ENCODE measurements around the gene PBLD. TPM values are rescaled to one million over a fixed set of nuclear protein-coding genes. Genes with fewer than 3 reads are reported as not detected.
A peak's percentile ranks its signal among the peaks of the same experiment; 100 is the strongest.
"Not testable (repeated sequence)": the region's sequence is repeated elsewhere in the genome, so short reads cannot be mapped to it uniquely, and the experiment has no call there.

Gene PBLD
- polyA plus RNA-seq, 4 donors: 46.7 to 118 (median 79.2) TPM

- peak; percentile 96 to 99 (median 98) for DNase-seq (ENCODE audit: low read depth in 4 of 4, low spot score in 2 of 4)
Observed at GRCh38 chr10:68331455-68332258, 1.1 kb downstream of the PBLD start, which contains the start of gene HNRNPH3. Gene HNRNPH3 (plus strand): TSS chr10:68332064. CDS start chr10:68337222, 5,158 bp downstream.

DNA sequence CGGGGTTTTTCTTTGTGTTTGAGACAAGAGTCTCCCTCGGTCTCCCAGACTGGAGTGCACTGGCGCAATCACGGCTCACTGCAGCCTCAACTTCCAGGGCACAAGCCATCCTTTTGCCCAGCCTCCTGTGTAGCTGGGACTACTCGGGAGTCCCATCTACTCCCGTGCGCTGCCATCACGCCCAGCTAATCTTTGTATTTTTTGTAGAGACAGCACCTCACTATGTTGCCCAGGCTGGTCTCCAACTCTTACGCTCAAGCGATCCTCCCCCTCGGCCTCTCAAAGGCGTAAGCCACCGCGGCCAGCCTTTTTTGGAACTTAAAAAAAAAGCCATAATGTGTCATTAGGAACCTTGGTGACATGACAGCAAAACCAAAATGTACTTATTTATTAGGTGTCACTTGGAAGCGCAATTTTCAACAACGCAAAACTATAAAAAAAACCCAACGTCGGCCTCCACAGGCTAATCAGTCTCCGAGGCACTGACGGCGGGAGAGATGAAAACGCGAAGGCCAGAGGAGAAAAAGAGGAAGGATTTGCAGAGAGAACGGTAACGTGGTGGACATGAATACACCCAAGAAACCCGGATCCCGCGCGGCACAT is 1.8 kb downstream of the PBLD start:
- no peak for DNase-seq (ENCODE audit: low read depth in 4 of 4, low spot score in 2 of 4)

DNA sequence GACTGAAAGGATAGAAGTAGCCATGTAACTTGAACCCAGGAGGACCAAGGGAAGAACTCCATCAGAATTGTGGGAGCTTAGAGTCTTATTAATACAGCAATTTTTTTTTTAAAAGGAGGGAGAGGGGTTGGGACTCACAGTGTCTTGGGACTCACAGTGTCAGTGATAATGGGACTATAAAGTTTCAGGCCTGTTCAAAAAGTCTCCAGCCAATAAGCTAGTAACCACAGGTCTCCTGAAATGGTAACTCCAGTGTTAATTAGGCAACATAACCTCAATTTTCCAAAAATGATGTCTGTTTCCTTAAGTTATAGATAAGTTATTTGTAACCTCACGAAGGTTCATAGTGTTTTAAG is 3.2 kb downstream of the PBLD start:
- no peak for DNase-seq (ENCODE audit: low read depth in 4 of 4, low spot score in 2 of 4)

- no peak for DNase-seq (ENCODE audit: low read depth in 4 of 4, low spot score in 2 of 4)
Observed at GRCh38 chr10:68327889-68328786, 4.6 kb downstream of the PBLD start.

DNA sequence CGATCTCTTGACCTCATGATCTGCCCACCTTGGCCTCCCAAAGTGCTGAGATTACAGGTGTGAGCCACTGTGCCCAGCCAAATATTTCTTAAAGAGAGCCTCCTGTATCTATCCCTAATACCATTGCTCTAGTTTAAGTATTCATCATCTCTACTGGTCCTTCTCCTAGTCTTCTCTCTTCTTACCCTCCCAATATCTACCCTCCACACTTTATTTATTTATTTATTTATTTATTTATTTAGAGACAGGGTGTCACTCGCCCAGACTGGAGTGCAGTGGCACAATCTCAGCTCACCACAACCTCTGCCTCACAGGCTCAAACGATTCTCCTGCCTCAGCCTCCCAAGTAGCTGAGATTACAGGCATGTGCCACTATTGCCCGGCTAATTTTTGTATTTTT is 8.3 kb downstream of the PBLD start:
- DNase-seq (ENCODE audit: low read depth in 4 of 4, low spot score in 2 of 4): not testable (repeated sequence)

- no peak for DNase-seq (ENCODE audit: low read depth in 4 of 4, low spot score in 2 of 4)
Observed at GRCh38 chr10:68318331-68319059, 14.2 kb downstream of the PBLD start.

- DNase-seq (ENCODE audit: low read depth in 4 of 4, low spot score in 2 of 4): no peak
Observed at GRCh38 chr10:68315582-68315981, 17.1 kb downstream of the PBLD start.

DNA sequence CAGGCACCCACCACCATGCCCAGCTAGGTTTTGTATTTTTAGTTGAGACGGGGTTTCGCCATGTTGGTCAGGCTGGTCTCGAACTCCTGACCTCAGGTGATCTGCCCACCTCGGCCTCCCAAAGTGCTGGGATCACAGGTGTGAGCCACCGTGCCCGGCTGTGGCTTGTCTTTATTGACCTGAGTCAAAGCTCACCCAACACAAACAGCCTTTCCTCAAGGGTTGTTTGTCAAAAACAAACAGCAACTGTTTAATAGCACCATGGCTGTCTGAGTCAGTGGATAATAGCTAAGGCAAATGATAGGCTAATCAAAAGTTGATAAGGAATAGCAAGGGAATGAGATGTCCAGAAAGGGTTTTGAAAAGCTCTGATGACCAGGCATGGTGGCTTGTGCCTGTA is 17.8 kb downstream of the PBLD start:
- DNase-seq (ENCODE audit: low read depth in 4 of 4, low spot score in 2 of 4): not testable (repeated sequence)

DNA sequence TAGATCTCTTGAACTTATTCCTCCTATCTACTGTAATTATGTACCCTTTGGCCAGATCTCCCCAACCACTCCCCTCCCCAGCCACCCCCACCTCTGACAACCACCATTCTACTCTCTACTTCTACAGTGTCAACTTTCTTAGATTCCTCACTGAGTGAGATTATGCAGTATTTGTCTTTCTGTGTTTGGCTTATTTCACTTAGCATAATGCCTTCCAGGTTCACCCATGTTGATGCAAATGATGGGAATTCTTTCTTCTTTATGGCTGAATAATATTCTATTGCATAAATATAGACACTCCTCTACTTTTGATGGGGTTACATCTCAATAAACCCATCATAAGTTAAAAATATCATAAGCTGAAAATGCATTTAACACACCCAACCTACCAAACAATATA is 22.2 kb downstream of the PBLD start:
- no peak for DNase-seq (ENCODE audit: low read depth in 4 of 4, low spot score in 2 of 4)

- no peak for DNase-seq (ENCODE audit: low read depth in 4 of 4, low spot score in 2 of 4)
Observed at GRCh38 chr10:68305854-68306253, 26.9 kb downstream of the PBLD start.

- no peak for DNase-seq (ENCODE audit: low read depth in 4 of 4, low spot score in 2 of 4)
Observed at GRCh38 chr10:68303849-68304412, 28.8 kb downstream of the PBLD start.

DNA sequence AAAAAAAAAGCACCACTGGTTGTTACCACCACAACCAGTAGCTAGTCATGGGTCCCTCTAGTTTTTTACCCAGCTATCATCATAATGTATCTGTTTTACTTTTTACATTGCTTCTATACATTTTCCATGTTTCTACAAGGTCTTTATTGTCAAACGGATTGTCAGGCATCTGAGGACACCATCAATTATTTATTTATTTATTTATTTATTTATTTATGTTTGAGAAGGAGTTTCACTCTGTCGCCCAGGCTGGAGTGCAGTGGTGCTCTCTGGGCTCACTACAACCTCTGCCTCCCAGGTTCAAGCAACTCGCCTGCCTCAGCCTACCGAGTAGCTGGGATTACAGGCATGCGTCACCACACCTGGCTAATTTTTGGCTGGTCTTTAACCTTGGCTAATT is 29.9 kb downstream of the PBLD start:
- no peak for DNase-seq (ENCODE audit: low read depth in 4 of 4, low spot score in 2 of 4)

DNA sequence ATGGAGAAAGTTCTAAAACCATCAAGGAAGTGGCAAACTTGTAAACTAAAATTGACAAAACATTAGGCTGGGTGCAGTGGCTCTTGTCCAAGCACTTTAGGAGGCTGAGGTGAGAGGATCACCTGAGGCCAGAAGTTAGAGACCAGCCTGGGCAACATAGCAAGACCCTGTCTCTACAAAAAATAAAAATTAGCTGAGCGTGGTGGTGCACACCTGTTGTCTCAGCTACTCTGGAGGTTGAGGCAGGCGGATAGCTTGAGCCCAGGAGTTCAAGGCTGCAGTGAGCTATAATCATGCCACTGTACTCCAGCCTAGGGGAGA is 30.3 kb downstream of the PBLD start:
- no peak for DNase-seq (ENCODE audit: low read depth in 4 of 4, low spot score in 2 of 4)

DNA sequence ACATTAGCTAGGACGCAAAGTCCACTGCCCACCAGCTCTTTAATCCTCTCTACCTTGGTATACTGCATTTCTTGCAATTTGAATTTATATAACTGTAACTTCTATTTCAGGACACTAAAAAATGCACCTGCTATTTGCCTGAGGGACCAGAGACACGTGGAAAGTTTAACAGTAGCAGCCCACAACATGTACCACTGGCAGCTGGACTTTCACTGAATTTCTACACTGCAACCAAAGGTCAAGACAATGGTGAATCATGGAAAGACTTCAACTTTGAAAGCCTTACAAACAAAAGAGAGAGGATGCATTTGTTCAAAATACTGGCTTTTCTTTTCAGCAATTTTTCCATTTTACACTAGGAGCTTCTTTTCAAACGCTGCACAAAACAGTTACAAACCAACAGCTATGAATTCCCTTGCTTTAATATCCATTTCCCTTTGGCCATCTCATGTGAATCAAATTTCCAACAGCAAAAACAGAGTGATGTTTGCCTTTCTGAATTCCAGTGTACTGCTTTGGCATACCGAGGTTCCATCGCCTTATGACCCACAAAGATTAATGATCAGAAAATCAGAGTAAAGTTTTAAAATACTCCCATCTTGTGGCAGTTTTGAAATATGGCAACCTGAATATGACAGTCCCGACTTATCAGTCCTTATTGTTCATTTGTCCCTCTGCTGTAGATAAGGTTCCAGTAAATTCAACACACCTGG is 30.8 kb downstream of the PBLD start:
- no peak for DNase-seq (ENCODE audit: low read depth in 4 of 4, low spot score in 2 of 4)

- no peak for DNase-seq (ENCODE audit: low read depth in 4 of 4, low spot score in 2 of 4)
Observed at GRCh38 chr10:68301301-68301700, 31.4 kb downstream of the PBLD start.

GRCh38 chr10:68296843-68297663 is 35.7 kb downstream of the PBLD start:
- DNase-seq (ENCODE audit: low read depth in 4 of 4, low spot score in 2 of 4): no peak

- DNase-seq (ENCODE audit: low read depth in 4 of 4, low spot score in 2 of 4): no peak
Observed at GRCh38 chr10:68290736-68291135, 42.0 kb downstream of the PBLD start.

DNA sequence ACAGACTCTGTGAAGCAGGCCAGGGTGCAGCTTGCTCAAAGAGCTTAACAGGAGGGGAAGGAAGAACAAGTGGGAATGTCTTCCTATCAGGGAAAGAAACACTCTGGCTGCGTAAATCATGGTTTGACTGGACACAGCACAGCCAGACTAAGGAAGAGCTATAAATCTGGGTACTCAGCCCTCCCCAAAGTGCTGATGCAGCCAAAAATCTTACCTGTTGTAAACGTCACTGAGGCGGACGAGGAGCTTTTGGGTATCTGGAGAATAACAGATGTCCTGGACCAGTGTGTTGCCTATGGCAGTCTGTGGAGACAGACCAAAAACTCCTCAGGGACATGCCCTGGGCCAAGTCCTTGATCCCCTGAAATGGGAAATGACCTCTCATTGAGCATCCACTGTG is 44.0 kb downstream of the PBLD start:
- no peak for DNase-seq (ENCODE audit: low read depth in 4 of 4, low spot score in 2 of 4)
